ENCODE results near the gene SLC7A6OS. TPM values are rescaled to one million over a fixed set of nuclear protein-coding genes. Genes with fewer than 3 reads are reported as not detected.

Gene SLC7A6OS
- total RNA-seq, 2 experiments from 2014 or later, result 29.0 to 32.1 TPM

- Histone ChIP-seq H3K9me3 (ENCODE audit: control insufficient read depth in 1 of 2, insufficient read depth in 1 of 2, low read length in 2 of 2) (no peaks in the 10 kb centered on the region), H3K4me1 (ENCODE audit: insufficient read depth, low read length) (peaks cover 91% of the 10 kb centered on the region), H3K4me3 (ENCODE audit: low read length) (no peak overlapping the region), H3K27ac (ENCODE audit: low read depth in 1 of 2, low read length in 2 of 2) (peak overlapping the region; percentile 71 to 84), H3K27me3 (ENCODE audit: control insufficient read depth in 1 of 2, insufficient read depth in 2 of 2, low read length in 2 of 2) (no peaks in the 10 kb centered on the region), H3K36me3 (ENCODE audit: insufficient read depth, low read length) (peaks cover 41% of the 10 kb centered on the region)
- TF ChIP-seq CTCF (IDR thresholded peaks at IDR 0.05), result no peak
- H3K9me3 Mint-ChIP-seq, result no peaks in the 10 kb centered on the region
- no peak for ATAC-seq (ENCODE audit: poor library complexity)
- H3K36me3 Mint-ChIP-seq (ENCODE audit: low read depth), result peaks cover 75% of the 10 kb centered on the region
- intact Hi-C loops (cut with DNase I, micrococcal nuclease), result no loop called here
- peak overlapping the region; percentile 94 for H3K27ac Mint-ChIP-seq
- no peak for DNase-seq
- peaks cover 91% of the 10 kb centered on the region for H3K4me1 Mint-ChIP-seq (ENCODE audit: low read depth)
- POLR2A ChIA-PET, result interaction anchor here (1.1 to 12.9 kb wide), 3 partner anchors 16 to 185 kb away, joined by 4 to 271 read pairs (median 7); partner anchors contain the start of genes NFATC3, PRMT7 and SLC7A6OS
- H3K4me3 Mint-ChIP-seq, result peak overlapping the region; percentile 77
- CTCF ChIA-PET, result interaction anchor here (1.3 to 3.9 kb wide), 4 partner anchors 8 to 59 kb away, joined by 4 to 23 read pairs (median 12); no protein-coding TSS in a partner anchor
- H3K27me3 Mint-ChIP-seq, result no peaks in the 10 kb centered on the region
These were observed 41.0 kb downstream of the SLC7A6OS start for GRCh38 chr16:68269793-68270192.

GRCh38 chr16:68267612-68268405, 42.9 kb downstream of the SLC7A6OS start:
- Histone ChIP-seq H3K4me1 (ENCODE audit: insufficient read depth, low read length) (peaks cover 84% of the 10 kb centered on the region), H3K27ac (ENCODE audit: low read depth in 1 of 2, low read length in 2 of 2) (peak overlapping the region; percentile 47 to 70), H3K27me3 (ENCODE audit: control insufficient read depth in 1 of 2, insufficient read depth in 2 of 2, low read length in 2 of 2) (no peaks in the 10 kb centered on the region), H3K9me3 (ENCODE audit: control insufficient read depth in 1 of 2, insufficient read depth in 1 of 2, low read length in 2 of 2) (no peaks in the 10 kb centered on the region), H3K4me3 (ENCODE audit: low read length) (no peak overlapping the region), H3K36me3 (ENCODE audit: insufficient read depth, low read length) (peaks cover 32% of the 10 kb centered on the region)
- ATAC-seq (ENCODE audit: poor library complexity) (no peak), DNase-seq (peak in 1 of 14 experiments; percentile 19)
- Mint-ChIP-seq H3K27me3 (no peaks in the 10 kb centered on the region), H3K27ac (peak overlapping the region; percentile 94), H3K4me1 (ENCODE audit: low read depth) (peaks cover 85% of the 10 kb centered on the region), H3K4me3 (peak overlapping the region; percentile 70), H3K36me3 (ENCODE audit: low read depth) (peaks cover 69% of the 10 kb centered on the region), H3K9me3 (no peaks in the 10 kb centered on the region)
- ChIA-PET CTCF (interaction anchor here (1.5 kb wide), 1 partner anchor 61 kb away, joined by 5 read pairs; no protein-coding TSS in a partner anchor), POLR2A (interaction anchor here (1.5 to 12.9 kb wide), 2 partner anchors 18 to 43 kb away, joined by 3 to 271 read pairs; partner anchors contain the start of genes PRMT7 and SLC7A6OS)
- intact Hi-C loops (cut with DNase I, micrococcal nuclease), result no loop called here
- no peak for TF ChIP-seq CTCF (IDR thresholded peaks at IDR 0.05)

GRCh38 chr16:68265078-68265920, 45.4 kb downstream of the SLC7A6OS start:
- no peaks in the 10 kb centered on the region for H3K9me3 Mint-ChIP-seq
- no peaks in the 10 kb centered on the region for H3K27me3 ChIP-seq (ENCODE audit: control insufficient read depth in 1 of 2, insufficient read depth in 2 of 2, low read length in 2 of 2)
- ChIA-PET CTCF (interaction anchor here (5.3 to 5.8 kb wide), 2 partner anchors 25 to 61 kb away, joined by 148 to 278 read pairs; no protein-coding TSS in a partner anchor), POLR2A (interaction anchor here (0.6 to 5.1 kb wide), 4 partner anchors 10 to 70 kb away, joined by 3 to 151 read pairs (median 60); partner anchors contain the start of genes PRMT7 and SLC7A6OS)
- no peaks in the 10 kb centered on the region for H3K27me3 Mint-ChIP-seq
- H3K4me3 ChIP-seq (ENCODE audit: low read length), result peak overlapping the region; percentile 74
- H3K9me3 ChIP-seq (ENCODE audit: control insufficient read depth in 1 of 2, insufficient read depth in 1 of 2, low read length in 2 of 2), result no peaks in the 10 kb centered on the region
- H3K36me3 ChIP-seq (ENCODE audit: insufficient read depth, low read length), result peaks cover 22% of the 10 kb centered on the region
- peaks cover 71% of the 10 kb centered on the region for H3K4me1 Mint-ChIP-seq (ENCODE audit: low read depth)
- H3K36me3 Mint-ChIP-seq (ENCODE audit: low read depth), result peaks cover 51% of the 10 kb centered on the region
- peak overlapping the region; percentile 93 to 99 for H3K27ac ChIP-seq (ENCODE audit: low read depth in 1 of 2, low read length in 2 of 2)
- intact Hi-C loops (cut with DNase I, micrococcal nuclease), result loop anchor here (1.0 to 2.0 kb wide), 4 partner anchors 11 to 23 kb away; no protein-coding TSS in a partner anchor
- H3K4me1 ChIP-seq (ENCODE audit: insufficient read depth, low read length), result peaks cover 71% of the 10 kb centered on the region
- peak in 10 of 14 experiments; percentile 17 to 85 (median 56) for DNase-seq
- H3K27ac Mint-ChIP-seq, result peak overlapping the region; percentile 94
- H3K4me3 Mint-ChIP-seq, result peak overlapping the region; percentile 93
- ATAC-seq (ENCODE audit: poor library complexity), result peak; percentile 28
- TF ChIP-seq CTCF (IDR thresholded peaks at IDR 0.05), result no peak

All from CD4-positive, alpha-beta T cell (primary cell).